HTR-8/SVneo (cell line): ENCODE results near the gene SPTB.

Source experiments
- DNase-seq: peaks from one replicate; pipeline ENCODE4 v3.0.0; 2011; ENCODE audit warnings: low spot score, mixed read lengths; ENCODE audit not compliant: insufficient read length
- FAIRE-seq: peaks from 2 replicates; lab custom pipeline; 2011; peaks lifted over from hg19 to GRCh38; lab: Jason Lieb, UNC

SPTB gene

GRCh38 chr14:64856529-64857445 is 22.9 kb downstream of the SPTB start:
- FAIRE-seq: no peak
- DNase-seq: no peak

- no peak for DNase-seq
- FAIRE-seq: peak; percentile 95
Measured at GRCh38 chr14:64855721-64856528, 23.8 kb downstream of the SPTB start.

- no peak for FAIRE-seq
- no peak for DNase-seq
Measured at GRCh38 chr14:64850369-64851137, 29.2 kb downstream of the SPTB start.

DNA sequence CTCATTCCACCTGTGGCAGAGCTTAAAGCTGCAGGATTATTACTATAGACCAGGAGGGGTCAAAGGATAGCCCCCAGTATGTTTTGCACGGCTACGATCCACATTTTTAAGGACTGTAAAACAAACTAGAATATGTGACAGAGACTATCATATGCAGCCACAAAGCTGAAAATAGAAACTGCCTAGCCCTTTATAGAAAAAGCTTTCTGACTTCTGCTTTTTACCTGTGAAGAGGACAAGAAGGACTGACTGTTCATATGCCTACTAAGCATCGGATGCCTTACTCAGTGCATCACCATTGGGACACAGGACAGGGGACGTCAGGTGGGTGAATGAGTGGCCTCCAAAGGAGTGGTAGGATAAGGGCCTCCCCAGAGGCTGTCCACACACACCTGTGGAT is 29.8 kb downstream of the SPTB start:
- DNase-seq (no peak), FAIRE-seq (no peak)

GRCh38 chr14:64848239-64848638 is 31.5 kb downstream of the SPTB start:
- DNase-seq: no peak
- FAIRE-seq: no peak

- no peak for FAIRE-seq
- no peak for DNase-seq
Measured at GRCh38 chr14:64846319-64846718, 33.4 kb downstream of the SPTB start.

GRCh38 chr14:64845878-64846277 is 33.8 kb downstream of the SPTB start:
- peak; percentile 96 for DNase-seq
- FAIRE-seq: peak; percentile 99

GRCh38 chr14:64844969-64845536 is 34.7 kb downstream of the SPTB start:
- DNase-seq (no peak), FAIRE-seq (no peak)

DNA sequence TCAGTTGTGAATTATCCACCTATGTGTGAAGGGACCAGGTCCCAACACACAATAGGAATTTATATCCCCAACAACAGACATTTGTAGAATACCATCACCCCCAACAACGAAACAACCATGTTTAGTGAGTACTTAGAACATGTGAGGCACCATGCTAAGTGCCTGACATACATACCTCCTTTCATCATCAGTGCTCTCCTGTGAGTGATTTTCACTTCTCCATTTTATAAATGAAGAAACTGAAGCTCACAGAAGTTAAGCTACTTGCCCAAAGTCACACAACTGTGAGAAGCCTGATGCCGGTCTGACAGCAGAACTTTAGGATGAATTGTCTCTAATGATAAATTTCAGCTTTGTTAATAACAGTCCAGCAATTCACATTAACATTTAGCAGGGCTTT is 35.4 kb downstream of the SPTB start:
- FAIRE-seq (peak; percentile 80), DNase-seq (no peak)

DNA sequence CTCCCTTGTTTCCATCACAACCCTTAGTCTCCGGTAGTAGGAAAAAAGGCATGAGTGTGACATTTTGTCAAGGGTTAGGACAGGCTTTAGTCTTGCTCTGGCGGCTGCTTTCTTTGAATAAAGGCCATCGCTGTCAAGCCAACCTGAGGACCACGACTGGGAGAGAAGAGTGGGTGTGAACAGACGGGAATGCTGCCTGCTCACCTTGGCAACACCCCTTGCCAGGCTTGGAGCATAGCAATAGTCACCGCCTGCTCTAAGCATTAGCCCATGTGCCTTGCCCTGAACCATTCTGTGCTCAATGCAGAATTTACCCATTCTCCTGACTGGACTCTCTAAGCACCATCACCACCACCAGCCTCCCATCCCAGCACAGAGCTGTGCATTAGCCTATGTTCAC is 36.2 kb downstream of the SPTB start:
- peak; percentile 89 for FAIRE-seq
- no peak for DNase-seq

- DNase-seq (no peak), FAIRE-seq (no peak)
Measured at GRCh38 chr14:64841772-64842750, 37.6 kb downstream of the SPTB start.

DNA sequence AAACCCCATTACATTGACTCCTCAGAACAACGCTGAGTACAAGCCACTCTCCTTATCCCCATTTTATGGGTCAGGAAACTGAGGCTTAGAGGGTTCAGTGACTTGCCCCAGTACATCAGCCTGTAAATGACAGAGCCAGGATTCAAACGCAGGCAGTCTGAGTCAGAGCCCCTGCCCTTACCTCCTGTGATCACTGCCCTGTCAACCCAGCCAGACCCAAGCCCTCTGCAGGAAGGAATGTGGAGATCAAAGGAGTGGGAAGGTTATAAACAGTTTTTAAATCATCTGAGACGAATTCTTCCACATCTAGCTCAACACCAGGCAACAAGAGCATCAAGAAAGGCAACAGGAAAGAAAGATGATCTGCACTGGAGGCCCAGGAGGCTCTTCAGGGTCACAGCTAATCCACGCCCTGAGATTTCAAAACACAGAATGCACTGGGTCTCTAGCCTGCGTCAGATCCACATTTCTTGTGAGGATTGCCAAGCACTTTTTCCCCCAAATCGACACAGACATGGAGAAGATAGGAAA is 38.5 kb downstream of the SPTB start:
- FAIRE-seq (peak; percentile 99), DNase-seq (peak; percentile 98)

GRCh38 chr14:64838656-64839055 is 41.1 kb downstream of the SPTB start:
- FAIRE-seq (no peak), DNase-seq (no peak)

GRCh38 chr14:64835431-64835830 is 44.3 kb downstream of the SPTB start:
- FAIRE-seq: no peak

DNA sequence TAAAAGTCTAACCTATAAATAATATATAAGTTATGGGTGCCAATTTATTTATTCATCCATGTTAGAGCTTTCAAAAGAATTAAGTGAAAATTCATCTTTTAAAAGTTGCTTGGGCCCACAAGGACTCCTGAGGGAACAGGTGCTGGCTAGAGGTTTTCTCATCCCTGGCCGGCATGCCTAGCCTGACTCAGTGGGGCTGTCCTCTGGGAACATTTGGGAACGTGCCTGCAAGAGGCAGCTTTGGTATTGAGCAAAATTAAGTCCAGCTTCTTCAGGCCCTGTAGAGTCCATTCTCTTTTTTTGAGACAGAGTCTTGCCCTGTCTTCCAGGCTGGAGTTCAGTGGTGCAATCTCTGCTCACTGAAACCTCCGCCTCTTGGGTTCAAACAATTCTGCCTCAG is 44.7 kb downstream of the SPTB start:
- FAIRE-seq (no peak), DNase-seq (no peak)

More at GRCh38 chr14:64835431-64835830, 44.3 kb downstream of the SPTB start:
- no peak for DNase-seq

DNA sequence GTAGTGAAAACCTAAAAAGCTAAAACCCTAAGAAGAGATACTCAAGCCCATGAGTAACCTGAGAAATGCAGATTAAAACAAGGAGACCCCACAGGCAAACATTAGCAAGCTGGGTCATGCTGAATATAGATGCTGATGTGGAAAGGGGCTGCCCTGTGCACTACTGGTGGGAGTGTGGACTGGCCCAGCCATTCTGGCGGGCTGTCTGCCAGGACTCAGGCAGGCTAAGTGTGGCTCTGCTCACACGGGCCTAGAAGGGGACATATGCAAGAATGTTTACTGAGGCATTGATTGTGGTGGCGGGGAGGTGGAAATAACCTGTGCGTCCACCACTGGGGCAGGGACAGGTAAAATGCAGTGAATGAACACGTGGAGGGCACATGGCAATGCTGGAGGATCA is 48.3 kb downstream of the SPTB start:
- DNase-seq (no peak), FAIRE-seq (peak; percentile 96)

DNA sequence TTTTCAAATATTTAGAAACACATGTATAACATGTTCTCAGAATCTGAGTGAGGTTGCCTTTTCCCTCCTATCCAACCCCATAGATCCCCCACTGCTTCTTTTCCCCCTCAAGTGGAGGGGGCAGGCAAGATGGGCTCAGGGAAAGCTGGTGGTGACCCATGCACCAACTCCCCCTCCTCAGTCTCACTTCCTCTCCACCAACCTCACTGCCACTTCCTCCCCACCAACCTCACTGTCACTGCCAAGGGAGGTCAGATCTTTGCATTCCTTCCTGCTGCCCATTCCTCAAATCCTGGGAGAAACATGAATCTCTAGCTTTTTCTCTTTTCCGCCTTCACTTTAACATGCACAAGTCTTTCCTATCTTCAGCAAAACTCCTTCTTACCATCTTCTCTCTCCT is 48.7 kb downstream of the SPTB start:
- FAIRE-seq: no peak
- no peak for DNase-seq

- no peak for DNase-seq
- no peak for FAIRE-seq
Measured at GRCh38 chr14:64828071-64828470, 51.6 kb downstream of the SPTB start.

DNA sequence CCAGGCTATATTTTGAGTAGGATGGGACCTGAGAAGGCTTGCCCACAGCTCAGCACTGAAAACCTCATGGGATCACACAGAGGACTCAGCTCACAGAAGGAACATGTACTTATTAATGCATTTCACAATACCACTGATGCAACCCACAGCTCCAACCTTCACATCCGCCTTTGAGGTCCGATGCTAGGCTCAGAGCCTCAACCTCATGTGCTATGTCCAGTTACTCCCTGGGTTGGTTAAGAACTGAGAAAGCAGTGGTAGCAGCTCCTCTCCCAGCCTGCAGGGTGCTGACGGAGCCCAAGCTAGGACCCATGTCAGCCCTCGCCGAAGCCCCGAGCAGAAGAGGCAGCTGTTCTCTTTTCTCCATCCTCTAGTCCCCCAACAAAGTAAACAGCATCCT is 52.9 kb downstream of the SPTB start:
- FAIRE-seq (no peak), DNase-seq (no peak)
